Glomerular endothelial cell (primary cell): ENCODE measurements around the gene DCBLD1. TPM values are rescaled to one million over a fixed set of nuclear protein-coding genes. Genes with fewer than 3 reads are reported as not detected.

Source experiments
- DNase-seq: peaks from one replicate; pipeline ENCODE4 v3.0.0-alpha.2; 2011; ENCODE audit warnings: low read depth, low spot score; ENCODE audit errors: extremely low read depth
- total RNA-seq: library from RNA; depleted of rRNA; stranded (reverse); fragments of >200 nt; gene quantifications from 2 replicates; pipeline ENCODE4 v1.2.3, GENCODE V29; 2015

Gene DCBLD1
- total RNA-seq, 1 donor from 2014 or later, result 33.9 TPM

DNA sequence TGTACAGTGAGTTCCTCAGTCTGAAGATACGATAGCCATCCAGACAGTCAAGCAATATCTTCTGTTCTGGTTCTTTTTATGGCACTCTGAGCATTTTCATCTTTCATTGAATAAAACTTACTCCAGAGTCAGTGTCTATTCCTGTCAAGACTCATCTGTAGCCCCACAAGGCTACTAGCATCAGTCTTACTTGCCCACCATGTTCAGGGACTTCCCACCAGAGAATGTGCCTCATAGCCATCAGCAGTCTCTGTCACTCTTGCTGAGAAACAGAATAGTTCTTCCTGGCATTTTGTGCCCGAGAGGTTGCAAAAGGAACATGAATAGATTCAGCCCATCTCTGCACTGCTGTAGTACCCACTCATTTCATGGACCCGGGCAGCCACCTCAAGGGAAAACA, 12.7 kb upstream of the DCBLD1 start:
- DNase-seq, result no peak

DNA sequence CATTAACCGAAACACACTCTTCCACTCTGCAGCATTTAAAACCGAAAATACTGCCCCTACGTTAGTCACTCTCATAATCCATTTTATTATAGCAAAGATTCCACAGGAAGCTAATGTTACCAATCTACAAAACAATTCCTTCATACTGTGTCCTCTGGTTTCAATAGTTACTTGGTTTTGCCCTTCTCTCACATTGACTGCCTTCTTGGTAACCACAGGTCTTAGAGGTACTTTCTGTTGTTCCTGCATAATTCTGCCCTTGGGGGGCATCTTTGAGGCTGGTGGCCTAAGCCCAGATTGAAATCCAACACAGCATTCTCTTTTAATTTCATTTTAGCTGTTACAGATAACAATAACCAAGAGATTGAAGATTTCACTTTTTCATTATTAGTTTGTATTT, 9.8 kb upstream of the DCBLD1 start:
- DNase-seq, result no peak

DNA sequence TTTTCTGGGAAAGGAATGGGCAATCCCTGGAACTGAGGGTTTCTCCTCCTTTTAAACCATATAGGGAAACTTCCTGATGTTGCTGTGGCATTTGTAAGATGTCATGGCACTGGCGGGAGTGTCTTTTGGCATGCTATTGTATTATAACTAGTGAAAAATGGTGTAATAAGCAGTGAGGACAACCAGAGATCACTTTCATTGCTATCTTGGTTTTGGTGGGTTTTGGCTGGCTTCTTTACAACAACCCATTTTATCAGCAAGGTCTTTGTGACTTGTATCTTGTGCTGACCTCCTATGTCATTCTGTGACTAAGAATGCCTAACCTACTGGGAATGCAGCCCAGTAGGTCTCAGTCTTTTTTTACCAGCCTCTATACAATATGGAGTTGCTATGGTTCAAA, 9.1 kb upstream of the DCBLD1 start:
- no peak for DNase-seq

DNA sequence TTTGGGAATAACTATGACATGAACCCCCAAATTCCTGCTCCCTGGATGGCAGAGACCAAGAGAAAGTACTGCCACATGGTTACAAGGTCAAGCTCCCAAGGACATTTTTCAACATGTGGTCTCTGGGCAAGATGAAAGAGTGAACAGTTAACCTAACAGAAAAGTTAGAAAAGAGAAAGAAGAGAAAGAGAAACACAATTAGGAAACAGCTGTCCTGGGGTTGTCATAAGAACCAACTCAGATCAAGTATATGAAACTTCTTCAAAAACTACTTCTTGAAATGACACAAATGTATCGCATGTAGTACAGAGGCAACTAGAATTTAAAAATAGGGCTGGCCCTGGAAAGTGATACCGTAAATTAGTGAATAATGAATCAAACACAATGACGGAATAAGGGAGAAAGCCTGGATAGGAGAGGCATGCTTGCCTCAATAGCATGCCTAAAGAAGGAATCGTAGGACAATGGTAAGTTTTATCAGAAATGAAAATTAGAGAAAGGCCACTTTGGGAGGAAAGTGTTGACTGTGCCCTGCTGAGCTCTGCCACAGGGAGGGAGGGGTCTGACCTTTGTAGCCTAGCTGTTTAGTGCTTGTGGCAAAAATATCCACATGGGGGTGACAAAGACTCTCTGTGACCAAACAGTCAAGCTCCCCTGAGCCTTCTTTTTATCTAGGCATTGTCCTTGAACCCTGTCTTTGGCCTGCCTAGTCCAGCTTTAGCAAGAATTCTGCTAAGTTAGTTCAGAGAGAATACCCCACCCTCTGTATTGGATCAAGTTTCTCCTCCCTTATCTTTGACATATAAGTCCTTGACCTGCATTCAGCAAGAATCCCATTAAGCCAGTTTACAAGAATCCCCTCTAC, 4.3 kb upstream of the DCBLD1 start:
- no peak for DNase-seq

DNA sequence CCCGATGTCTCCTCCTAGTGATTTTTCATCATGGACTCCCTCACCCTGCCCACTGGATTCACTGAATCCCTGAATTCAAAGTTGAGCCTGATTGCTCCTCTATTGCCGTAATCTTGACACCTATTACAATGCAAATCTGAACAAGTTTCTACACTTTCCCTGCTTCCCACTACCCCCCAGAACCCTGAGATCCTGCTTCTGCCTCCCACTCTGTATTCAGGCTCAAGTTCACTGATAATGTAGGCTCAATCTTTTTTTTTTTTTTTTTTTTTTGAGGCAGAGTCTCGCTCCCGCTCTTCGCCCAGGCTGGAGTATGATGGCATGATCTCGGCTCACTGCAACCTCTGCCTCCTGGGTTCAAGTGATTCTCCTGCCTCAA, 3.6 kb upstream of the DCBLD1 start:
- DNase-seq, result no peak

DNA sequence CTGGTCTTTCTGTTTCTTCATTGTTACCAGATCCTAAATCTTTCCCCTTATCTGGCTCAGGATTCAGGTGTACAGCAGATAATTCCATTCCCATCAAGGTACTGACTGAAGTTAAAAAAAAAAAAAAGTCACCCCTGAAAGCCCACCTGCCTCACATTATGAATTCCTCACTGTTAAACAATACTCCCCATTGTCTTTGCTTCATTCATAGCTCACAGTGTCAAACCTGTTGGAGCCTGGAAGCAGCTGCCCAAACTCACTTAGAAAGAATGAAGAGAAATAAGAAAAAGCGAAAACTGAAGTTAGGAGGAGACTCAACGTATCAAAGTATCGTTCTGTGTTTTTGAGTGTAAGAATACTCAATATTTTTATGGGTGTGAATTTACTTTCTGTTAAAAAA, 1.8 kb upstream of the DCBLD1 start:
- DNase-seq, result no peak

DNA sequence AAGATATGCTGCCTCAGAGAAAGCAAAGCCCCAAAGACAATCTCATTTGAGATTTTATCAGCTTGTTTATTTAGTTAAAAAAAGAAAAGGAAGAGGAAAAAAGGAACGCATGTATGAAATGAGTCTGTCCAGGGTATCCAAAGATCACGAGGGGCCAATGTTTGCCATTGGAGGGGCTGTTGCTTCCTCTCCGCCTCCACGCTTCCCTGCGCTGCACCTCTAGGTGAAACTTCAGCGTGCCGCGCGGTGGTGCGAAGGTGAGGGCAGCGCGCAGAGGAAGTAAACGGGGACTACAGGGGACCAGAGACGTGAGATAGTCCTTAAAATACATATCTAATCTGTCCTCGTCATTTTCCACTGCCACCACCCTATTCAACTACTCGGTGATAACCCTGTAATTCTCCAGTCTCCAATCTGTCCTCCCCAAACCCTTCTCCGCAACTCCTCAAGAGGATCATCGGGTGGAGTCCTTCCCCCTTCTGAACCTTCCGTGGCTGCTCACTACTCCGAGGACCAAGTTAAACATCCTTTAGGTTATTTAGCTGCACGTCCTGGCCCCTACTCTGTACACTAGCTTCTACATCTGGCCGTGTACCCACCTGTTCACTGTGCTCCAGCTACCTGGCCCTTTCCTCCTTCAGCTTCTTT, 1.1 kb upstream of the DCBLD1 start:
- no peak for DNase-seq

DNA sequence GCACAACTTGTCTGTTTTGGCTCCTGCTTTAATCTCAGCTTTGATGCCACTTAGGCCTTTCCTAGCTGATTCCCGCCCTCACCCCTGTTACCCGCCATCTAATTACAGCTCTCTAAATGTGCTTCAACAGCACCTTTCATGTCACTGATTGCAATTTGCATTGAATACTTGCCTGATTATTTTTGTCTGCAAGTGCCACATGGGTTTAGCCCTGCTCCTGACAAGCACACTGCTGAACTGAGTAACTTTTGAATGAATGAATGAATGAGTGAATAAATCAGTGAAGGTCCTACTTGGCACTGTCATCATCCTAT, 591 bp upstream of the DCBLD1 start:
- no peak for DNase-seq

DNA sequence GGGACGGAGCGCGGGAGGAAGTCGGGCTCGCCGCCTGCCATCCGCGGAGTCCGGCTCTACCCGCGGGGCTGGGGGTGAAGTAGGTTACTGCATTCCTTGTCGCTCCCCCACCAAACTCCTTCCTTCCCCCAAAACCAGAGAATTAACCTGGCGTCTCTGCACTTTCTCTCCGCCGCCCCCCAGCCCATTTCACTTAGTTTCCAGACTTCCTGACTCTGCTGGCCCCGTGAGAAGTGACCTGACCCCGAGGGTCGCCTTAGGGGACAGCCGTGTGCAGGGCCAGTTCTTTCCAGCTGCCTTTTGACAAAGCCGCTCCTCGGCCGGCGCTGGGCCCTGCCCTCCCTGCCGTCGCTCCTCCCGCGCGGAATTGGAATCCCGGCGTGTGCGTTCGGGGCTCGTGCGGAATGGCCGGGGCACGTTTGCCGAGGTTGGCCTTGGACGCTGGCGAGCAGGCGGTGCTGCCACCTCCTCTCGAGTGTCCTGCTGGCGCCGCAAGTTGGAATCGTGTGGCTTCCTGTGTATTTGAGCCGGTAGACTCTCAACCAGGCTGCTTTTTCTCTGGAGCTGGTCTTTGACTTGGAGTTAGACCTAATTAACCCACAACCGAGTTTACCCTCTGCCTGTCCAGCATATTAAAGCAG, 650 bp downstream of the DCBLD1 start:
- DNase-seq, result no peak

DNA sequence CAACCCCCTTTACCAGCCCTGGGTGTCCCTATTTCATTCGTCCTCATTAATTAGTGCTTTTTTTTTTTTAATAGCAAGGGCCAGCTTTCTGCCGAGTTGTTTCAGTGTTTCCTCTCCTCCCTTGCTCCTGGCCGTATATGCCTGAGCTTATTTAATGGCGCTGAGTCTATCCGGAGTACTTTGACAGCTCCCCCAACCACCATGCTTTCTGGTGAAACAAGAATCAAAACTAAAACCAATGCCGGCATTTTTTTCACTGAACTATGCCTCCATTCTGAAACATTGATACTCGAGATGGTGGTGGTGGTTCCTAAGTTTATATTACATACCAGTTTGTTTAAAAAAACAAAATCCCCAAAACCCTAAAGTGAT, 1.2 kb downstream of the DCBLD1 start:
- DNase-seq, result no peak

DNA sequence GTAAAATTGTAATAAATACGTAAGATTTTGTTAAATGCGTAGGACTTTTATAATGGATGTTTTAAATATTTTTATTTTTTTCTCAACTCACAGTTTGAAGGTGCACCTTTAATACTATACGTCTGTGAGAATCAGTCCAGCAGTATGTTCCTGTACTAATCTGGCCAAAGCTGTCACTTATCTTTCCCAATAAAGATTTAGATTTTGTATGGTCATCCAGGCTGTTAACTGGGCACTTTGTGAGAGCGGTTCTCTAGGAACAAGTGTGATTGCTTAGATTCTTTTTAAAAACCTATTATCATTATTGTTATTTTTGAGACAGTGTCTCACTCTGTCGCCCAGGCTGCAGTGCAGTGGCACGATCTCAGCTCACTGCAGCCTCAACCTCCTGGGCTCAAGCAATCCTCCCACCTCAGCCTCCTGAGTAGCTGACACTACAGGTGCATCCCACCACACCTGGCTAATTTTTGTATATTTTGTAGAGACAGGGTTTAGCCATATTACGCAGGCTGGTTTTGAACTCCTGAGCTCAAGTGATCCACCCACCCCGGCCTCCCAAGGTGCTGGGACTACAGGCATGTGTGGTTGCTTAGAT, 1.7 kb downstream of the DCBLD1 start:
- no peak for DNase-seq

DNA sequence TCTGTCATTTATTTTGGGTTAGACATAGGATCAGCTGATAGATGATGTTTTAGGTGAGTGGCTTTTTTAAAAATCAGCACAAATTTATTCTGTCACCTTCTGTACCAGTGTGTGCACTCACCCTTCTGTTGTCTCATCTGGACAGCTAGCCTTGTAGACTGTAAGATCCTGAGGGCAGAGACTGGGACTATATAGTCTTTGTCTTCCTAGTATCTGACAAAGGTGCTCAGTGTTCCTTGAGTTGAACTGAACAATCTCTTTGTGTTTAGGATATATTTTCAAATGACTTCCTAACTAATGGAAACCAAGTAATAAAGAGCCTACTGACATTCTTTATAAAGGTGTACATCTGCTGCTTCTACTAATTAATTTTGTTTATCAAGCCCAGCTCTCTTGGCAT, 3.0 kb downstream of the DCBLD1 start:
- no peak for DNase-seq

DNA sequence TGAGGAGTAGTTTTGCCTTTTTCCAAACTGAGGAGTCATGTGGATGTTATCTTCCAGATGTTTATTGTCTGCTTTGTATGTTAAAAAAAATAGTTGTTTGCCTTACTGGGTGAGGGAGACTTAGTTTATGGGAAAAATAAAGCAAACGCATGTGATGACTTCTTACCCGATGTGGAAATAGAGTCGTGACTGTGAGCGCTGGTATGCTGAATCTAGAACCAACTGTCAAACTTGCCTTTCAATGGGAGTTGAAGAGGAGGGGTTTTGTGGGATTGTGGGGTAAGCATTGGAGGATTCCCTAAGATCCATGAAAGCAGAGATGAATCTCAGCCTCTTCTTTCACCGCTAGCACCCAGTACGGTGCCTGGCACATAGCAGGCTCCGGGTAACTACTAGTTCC, 5.3 kb downstream of the DCBLD1 start:
- DNase-seq, result no peak

DNA sequence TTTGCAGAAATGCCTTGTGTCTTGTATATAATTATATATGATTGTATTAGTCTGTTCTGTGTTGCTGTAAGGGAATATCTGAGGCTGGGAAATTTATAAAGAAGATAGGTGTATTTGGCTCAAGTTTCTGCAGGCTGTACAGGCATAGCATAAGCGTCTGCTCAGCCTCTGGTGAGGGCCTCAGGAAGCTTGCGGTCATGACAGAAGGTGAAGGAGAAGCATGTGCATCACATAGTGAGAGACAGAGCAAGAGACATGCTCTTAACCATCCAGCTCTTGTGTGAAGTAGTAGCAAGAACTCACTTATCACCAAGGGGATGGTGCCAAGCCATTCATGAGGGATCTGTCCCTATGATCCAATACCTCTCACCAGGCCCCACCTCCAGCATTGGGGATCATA, 6.5 kb downstream of the DCBLD1 start:
- DNase-seq, result no peak

DNA sequence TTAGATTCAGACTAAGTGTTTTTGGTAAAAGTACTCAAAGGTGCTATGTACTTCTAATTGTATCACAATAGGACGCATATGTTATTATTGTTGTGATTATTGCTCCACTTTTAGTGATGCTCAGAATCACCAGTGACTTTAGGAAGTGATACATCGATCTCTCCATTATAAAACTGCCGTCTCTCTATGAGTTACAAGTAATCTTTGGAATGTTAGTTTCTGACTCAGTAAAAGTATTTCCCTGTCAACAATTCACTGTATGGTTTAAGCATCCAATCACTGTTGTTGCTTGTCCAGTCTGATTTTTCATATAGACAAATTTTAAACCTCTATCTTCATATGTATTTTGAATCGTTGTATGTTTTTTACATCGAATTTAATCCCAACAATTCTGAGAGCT, 9.4 kb downstream of the DCBLD1 start:
- no peak for DNase-seq

DNA sequence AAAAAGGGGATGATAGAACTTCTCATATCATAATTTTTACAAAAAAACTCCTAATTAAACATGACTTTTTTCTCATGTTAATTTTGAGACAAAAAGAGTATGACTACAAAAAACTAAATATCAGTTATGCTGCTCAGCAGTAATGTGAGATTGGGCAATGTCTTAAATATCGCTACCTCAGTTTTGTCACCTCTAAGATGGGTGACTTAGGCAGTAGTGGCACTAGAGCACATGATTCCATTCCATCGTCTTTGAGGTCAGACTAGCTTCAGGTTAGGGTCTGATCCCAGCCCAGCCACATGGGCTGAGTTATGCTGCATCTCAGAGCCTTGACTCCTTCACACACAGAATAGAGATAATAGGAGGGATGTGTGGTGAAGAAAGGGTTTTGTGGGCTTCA, 11.0 kb downstream of the DCBLD1 start:
- no peak for DNase-seq

DNA sequence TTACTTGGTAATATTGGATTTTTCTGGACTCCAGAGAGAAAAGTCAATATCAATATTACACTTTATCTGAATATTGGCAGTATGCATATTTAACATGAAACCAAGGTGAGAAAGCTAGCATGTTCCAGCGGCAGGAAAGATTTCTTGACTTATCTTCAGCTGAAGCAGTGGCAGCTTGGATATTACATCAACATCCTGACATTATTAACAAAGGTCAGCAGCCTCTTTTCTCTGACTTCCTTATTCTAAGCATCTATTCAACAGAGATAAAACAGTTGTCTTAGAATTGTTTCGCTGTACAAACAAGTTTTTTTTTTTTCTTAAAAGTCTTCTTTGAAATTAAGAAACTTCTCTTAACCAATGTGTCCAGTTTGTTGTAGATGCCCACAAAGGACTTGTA, 11.8 kb downstream of the DCBLD1 start:
- no peak for DNase-seq

DNA sequence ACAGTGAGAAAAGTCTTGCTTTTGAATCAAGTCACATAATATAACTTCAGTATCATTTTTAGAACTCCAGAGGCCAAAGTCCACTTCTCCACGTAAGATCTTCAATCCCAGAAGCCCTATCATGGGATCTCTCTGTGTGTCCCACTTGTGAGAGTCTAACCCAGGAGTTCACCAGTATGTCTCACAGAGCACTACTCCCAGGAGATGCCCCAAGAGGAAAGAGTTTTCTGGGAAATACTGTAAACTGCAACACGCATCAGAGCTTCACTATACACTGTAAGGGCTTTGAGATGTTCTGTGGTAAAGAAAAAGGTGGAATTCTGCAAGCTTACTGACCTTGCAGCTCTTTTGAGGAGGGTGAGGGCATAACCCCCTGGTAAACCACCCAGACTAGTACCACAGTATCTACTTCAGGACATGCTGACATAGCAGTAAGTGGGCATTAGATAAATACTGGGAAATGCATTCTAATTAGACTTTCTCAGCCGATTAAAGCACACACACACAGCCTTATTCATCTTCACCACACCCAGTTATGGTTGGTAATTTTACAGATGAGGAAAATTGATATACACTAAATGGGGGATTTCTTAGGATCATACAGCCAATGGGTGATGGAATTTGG, 12.3 kb downstream of the DCBLD1 start:
- no peak for DNase-seq

DNA sequence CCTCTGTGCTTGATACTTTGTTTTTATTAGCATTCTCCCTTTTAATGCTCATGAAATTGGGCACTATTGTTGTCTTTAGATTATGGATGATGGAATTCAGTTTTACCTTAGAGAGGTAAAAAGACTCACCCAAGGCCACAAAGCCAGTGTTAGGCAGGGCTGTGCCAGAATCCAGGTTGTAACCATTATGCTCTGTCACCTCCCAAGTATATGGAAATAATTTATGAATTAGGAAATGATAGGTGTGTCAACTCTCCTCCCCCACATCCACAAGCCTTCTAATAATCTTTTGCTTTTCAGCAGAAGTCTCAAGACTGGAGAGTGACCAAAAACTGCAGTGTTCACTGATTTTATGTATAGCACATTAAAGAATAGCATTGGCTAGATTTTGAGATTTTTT, 13.0 kb downstream of the DCBLD1 start:
- DNase-seq, result no peak

DNA sequence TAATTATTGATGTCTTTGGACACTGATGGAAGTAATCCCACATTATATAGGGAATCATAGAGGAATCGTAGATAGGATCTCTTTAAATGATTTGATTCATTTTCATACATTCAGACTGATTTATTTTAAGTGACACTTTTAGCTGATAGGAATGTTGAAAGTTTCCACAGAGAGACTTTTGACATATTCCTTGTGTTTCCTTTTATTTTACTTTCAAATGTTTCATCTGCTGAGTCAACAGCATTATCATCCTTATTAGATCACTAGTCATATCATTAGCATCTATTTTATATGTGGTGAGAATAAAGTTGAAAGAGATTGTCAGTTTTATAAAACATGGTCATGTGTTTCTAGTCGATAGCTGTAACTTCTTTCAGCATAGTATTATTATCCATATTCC, 13.4 kb downstream of the DCBLD1 start:
- DNase-seq, result no peak

DNA sequence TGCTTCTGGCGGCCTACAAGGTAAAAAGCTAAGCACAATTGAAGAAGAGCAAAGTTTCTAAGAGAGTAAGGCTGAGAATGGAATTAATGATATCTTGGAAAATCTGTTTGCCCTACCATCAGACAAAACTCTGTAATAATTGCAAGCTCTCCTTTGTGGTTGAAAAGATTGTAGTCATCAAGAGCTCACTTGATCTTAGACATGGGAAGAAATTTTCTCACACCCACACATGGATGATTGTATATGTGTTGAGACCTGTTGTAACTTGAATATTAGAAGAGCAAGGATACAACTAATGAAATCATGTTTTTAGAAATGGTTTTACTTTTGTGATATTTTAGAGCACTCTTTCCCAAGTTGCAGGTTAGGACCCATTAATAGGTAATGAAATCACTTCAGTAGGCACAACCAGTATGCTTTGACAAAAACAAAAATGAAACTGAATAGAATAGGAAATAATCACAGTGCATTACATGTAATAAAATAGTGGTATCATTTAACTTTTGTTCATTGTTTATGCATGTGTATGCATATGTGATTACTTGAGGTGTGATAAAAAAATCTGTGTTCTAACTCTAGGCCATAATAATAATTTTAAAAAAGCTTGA, 14.0 kb downstream of the DCBLD1 start:
- no peak for DNase-seq
